Immature natural killer cell (primary cell): ENCODE measurements around the gene DHX34. TPM values are rescaled to one million over a fixed set of nuclear protein-coding genes. Genes with fewer than 3 reads are reported as not detected.
A peak's percentile ranks its signal among the peaks of the same experiment; 100 is the strongest.
"Not testable (repeated sequence)": the region's sequence is repeated elsewhere in the genome, so short reads cannot be mapped to it uniquely, and the experiment has no call there.

Source experiments
- DNase-seq, 3 donors: peaks; one replicate each; pipeline ENCODE4 v3.0.0; 2022; ENCODE audit warnings: mixed read lengths in 1 of 3
- H3K27ac Mint-ChIP-seq, 6 donors: one replicate each; pipeline ENCODE4 v1.8.0; 2020; ENCODE audit warnings: mixed read lengths in 6 of 6, mild to moderate bottlenecking in 5 of 6, inconsistent platforms in 4 of 6, moderate library complexity in 3 of 6
- H3K27me3 Mint-ChIP-seq, 3 donors: one replicate each; pipeline ENCODE4 v1.8.0; 2020 to 2021; ENCODE audit warnings: low read depth in 3 of 3, mild to moderate bottlenecking in 3 of 3, mixed read lengths in 3 of 3, moderate library complexity in 3 of 3, inconsistent platforms in 1 of 3
- H3K36me3 Mint-ChIP-seq, 3 donors: one replicate each; pipeline ENCODE4 v1.8.0; 2020; ENCODE audit warnings: mixed read lengths in 3 of 3, inconsistent platforms in 2 of 3, mild to moderate bottlenecking in 2 of 3
- H3K4me1 Mint-ChIP-seq, 2 donors: one replicate each; pipeline ENCODE4 v1.8.0; 2020; ENCODE audit warnings: inconsistent platforms in 2 of 2, mild to moderate bottlenecking in 2 of 2, mixed read lengths in 2 of 2, moderate library complexity in 1 of 2
- H3K4me3 Mint-ChIP-seq, 5 donors: one replicate each; pipeline ENCODE4 v1.8.0; 2020; ENCODE audit warnings: mild to moderate bottlenecking in 5 of 5, mixed read lengths in 5 of 5, inconsistent platforms in 3 of 5, moderate library complexity in 3 of 5
- H3K9me3 Mint-ChIP-seq, 6 donors: one replicate each; pipeline ENCODE4 v1.8.0; 2020; ENCODE audit warnings: mild to moderate bottlenecking in 6 of 6, mixed read lengths in 6 of 6, inconsistent platforms in 4 of 6, moderate library complexity in 3 of 6
- polyA plus RNA-seq, 3 donors: library from polyadenylated mRNA; unstranded; fragments of 300-500 nt; fragmentation: Illumina TruSeq; gene quantifications; one replicate each; pipeline ENCODE4 v1.2.3, GENCODE V29; 2021

Gene DHX34, protein sequence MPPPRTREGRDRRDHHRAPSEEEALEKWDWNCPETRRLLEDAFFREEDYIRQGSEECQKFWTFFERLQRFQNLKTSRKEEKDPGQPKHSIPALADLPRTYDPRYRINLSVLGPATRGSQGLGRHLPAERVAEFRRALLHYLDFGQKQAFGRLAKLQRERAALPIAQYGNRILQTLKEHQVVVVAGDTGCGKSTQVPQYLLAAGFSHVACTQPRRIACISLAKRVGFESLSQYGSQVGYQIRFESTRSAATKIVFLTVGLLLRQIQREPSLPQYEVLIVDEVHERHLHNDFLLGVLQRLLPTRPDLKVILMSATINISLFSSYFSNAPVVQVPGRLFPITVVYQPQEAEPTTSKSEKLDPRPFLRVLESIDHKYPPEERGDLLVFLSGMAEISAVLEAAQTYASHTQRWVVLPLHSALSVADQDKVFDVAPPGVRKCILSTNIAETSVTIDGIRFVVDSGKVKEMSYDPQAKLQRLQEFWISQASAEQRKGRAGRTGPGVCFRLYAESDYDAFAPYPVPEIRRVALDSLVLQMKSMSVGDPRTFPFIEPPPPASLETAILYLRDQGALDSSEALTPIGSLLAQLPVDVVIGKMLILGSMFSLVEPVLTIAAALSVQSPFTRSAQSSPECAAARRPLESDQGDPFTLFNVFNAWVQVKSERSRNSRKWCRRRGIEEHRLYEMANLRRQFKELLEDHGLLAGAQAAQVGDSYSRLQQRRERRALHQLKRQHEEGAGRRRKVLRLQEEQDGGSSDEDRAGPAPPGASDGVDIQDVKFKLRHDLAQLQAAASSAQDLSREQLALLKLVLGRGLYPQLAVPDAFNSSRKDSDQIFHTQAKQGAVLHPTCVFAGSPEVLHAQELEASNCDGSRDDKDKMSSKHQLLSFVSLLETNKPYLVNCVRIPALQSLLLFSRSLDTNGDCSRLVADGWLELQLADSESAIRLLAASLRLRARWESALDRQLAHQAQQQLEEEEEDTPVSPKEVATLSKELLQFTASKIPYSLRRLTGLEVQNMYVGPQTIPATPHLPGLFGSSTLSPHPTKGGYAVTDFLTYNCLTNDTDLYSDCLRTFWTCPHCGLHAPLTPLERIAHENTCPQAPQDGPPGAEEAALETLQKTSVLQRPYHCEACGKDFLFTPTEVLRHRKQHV
- 1 to 10 TPM; 3.2 to 9.7 (median 5.2) TPM for polyA plus RNA-seq

GRCh38 chr19:47348819-47349795 is at the start of gene DHX34:
DHX34 (plus strand) TSS chr19:47349315; CDS start chr19:47353031, 3,716 bp downstream.
- peaks cover 11 to 16% (median 14%) of the 10 kb centered on the region in 3 donors for H3K27me3 Mint-ChIP-seq
- H3K9me3 Mint-ChIP-seq, result no peaks in the 10 kb centered on the region
- H3K4me3 Mint-ChIP-seq, result peak within 1 kb of the TSS; percentile 96 to 100 (median 99)
- H3K36me3 Mint-ChIP-seq, result peaks cover 0 to 11% (median 10%) of the 10 kb centered on the region in 3 donors
- H3K4me1 Mint-ChIP-seq, result peaks cover 34 to 39% of the 10 kb centered on the region in 2 donors
- peak within 1 kb of the TSS; percentile 88 to 98 (median 95) for H3K27ac Mint-ChIP-seq
- peak; percentile 99 to 100 (median 99) for DNase-seq

- H3K4me3 Mint-ChIP-seq, H3K27ac Mint-ChIP-seq, H3K9me3 Mint-ChIP-seq, H3K36me3 Mint-ChIP-seq, DNase-seq: not testable (repeated sequence)
- H3K4me1 Mint-ChIP-seq, result peaks cover 24 to 25% of the 10 kb centered on the region in 2 donors
- H3K27me3 Mint-ChIP-seq, result peaks cover 6 to 18% (median 13%) of the 10 kb centered on the region in 3 donors
These were observed 48.2 kb upstream of the DHX34 start for GRCh38 chr19:47300867-47301266.

DNA sequence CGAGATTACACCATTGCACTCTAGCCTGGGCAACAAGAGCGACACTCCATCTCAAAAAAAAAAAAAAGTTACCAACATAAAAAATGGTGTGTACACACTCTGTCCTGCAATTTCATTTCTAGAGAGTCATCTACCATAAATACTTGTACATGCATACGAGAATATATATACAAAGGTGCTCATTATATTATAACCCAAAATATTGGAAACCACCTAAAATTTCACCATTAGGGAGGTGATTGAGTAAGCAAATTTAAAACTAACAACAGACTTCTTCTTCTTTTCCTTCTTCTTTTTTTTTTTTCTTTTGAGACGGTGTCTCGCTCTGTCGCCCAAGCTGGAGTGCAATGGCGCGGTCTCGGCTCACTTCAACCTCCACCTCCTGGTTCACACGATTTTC is 46.9 kb upstream of the DHX34 start:
- Mint-ChIP-seq H3K4me3 (no peak overlapping the region), H3K27ac (no peak overlapping the region), H3K9me3 (no peaks in the 10 kb centered on the region), H3K36me3 (peaks cover 0 to 4% (median 0%) of the 10 kb centered on the region in 3 donors), H3K27me3 (peaks cover 9 to 18% (median 9%) of the 10 kb centered on the region in 3 donors), H3K4me1 (peaks cover 22 to 25% of the 10 kb centered on the region in 2 donors)
- no peak for DNase-seq

DNA sequence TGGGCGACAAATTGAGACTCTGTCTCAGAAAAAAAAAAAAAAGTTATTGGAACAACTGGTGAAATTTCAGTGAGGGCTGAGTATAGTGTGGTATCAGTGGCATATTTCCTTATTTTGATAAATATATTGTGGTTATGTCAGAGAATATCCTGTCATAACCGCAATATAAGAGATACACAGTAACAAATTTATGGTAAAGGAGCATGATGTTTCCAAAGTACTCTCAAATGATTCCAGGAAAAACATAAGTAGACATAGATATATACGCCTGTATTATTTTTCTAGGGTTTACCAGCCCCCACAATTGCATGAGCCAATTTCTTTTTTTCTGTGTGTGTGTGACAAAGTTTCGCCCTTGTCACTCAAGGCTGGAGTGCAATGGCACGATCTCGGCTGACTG is 45.1 kb upstream of the DHX34 start:
- H3K4me1 Mint-ChIP-seq, result peaks cover 22 to 25% of the 10 kb centered on the region in 2 donors
- no peak overlapping the region for H3K27ac Mint-ChIP-seq
- H3K9me3 Mint-ChIP-seq, result no peaks in the 10 kb centered on the region
- H3K36me3 Mint-ChIP-seq, result peaks cover 0 to 4% (median 0%) of the 10 kb centered on the region in 3 donors
- DNase-seq, result no peak
- H3K27me3 Mint-ChIP-seq, result peaks cover 9 to 19% (median 12%) of the 10 kb centered on the region in 3 donors
- H3K4me3 Mint-ChIP-seq, result peak overlapping the region in 1 of 5 donors; percentile 38

GRCh38 chr19:47305309-47305751 is 43.8 kb upstream of the DHX34 start:
- Mint-ChIP-seq H3K36me3 (peaks cover 0 to 4% (median 0%) of the 10 kb centered on the region in 3 donors), H3K27me3 (peaks cover 9 to 15% (median 12%) of the 10 kb centered on the region in 3 donors), H3K4me3 (peak overlapping the region in 1 of 5 donors; percentile 30), H3K27ac (no peak overlapping the region), H3K9me3 (no peaks in the 10 kb centered on the region), H3K4me1 (peaks cover 15 to 17% of the 10 kb centered on the region in 2 donors)
- peak; percentile 41 to 48 (median 47) for DNase-seq

DNA sequence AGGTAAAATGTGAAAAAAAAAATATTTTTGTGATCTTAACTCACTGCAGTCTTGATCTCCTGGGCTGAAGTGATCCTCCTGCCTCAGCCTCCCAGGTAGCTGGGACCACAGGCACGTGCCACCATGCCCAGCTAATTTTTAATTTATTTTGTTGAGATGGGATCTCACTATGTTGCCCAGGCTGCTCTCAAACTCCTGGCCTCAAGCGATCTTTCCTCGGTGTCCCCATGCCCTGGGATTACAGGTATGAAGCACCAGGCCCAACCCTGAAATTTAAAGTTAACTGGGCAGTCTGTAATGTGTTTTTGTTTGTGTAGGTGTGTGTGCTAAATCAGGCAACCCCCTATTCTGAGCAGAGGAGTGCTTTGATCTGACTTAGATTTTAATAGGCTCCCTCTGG is 42.8 kb upstream of the DHX34 start:
- Mint-ChIP-seq H3K9me3 (no peaks in the 10 kb centered on the region), H3K4me1 (peaks cover 11 to 12% of the 10 kb centered on the region in 2 donors), H3K4me3 (no peak overlapping the region), H3K27me3 (peaks cover 10 to 15% (median 14%) of the 10 kb centered on the region in 3 donors), H3K27ac (no peak overlapping the region), H3K36me3 (peaks cover 0 to 4% (median 0%) of the 10 kb centered on the region in 3 donors)
- no peak for DNase-seq

GRCh38 chr19:47309038-47309437 is 40.1 kb upstream of the DHX34 start:
- Mint-ChIP-seq H3K27me3 (peaks cover 9 to 17% (median 14%) of the 10 kb centered on the region in 3 donors), H3K4me1 (peaks cover 7 to 9% of the 10 kb centered on the region in 2 donors), H3K36me3 (peaks cover 0 to 4% (median 0%) of the 10 kb centered on the region in 3 donors), H3K27ac (no peak overlapping the region), H3K9me3 (peaks cover 0 to 1% (median 0%) of the 10 kb centered on the region in 6 donors), H3K4me3 (no peak overlapping the region)
- no peak for DNase-seq

DNA sequence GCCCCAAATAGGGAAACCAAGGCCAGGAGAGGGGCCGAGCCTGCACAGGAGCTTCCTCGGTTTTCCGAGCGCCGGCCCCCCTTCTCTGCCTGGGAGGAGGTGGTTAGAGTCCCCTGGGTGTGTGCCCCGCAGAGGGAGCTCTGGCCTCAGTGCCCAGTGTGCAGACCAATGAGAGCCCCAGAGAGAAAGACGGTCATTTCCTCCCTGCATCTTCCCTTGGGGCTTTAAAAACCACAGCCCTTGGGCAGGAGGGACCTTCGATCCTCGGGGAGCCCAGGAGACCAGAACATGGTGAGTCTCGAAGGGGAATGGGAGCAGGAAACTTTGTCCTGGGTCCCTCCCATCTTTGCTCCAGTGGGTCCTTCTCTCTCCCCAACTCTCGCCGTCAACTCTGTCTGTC is 39.5 kb upstream of the DHX34 start, which contains the start of gene C5AR1:
Gene C5AR1, plus strand, starts transcription at position 254 of the 400 bp plus-strand sequence. Its CDS starts 35 bp downstream, at position 289.
- H3K36me3 Mint-ChIP-seq, result peaks cover 0 to 4% (median 0%) of the 10 kb centered on the region in 3 donors
- no peak within 1 kb of the TSS for H3K27ac Mint-ChIP-seq
- peaks cover 9 to 17% (median 14%) of the 10 kb centered on the region in 3 donors for H3K27me3 Mint-ChIP-seq
- DNase-seq, result no peak
- peaks cover 0 to 1% (median 0%) of the 10 kb centered on the region in 6 donors for H3K9me3 Mint-ChIP-seq
- H3K4me3 Mint-ChIP-seq, result no peak within 1 kb of the TSS
- H3K4me1 Mint-ChIP-seq, result peaks cover 6% of the 10 kb centered on the region in 2 donors

GRCh38 chr19:47310323-47310722 is 38.8 kb upstream of the DHX34 start:
- DNase-seq, result no peak
- Mint-ChIP-seq H3K27ac (no peak overlapping the region), H3K4me3 (no peak overlapping the region), H3K36me3 (peaks cover 0 to 4% (median 0%) of the 10 kb centered on the region in 3 donors), H3K9me3 (peaks cover 0 to 1% (median 0%) of the 10 kb centered on the region in 6 donors), H3K27me3 (peaks cover 9 to 17% (median 11%) of the 10 kb centered on the region in 3 donors), H3K4me1 (peaks cover 2% of the 10 kb centered on the region in 2 donors)

DNA sequence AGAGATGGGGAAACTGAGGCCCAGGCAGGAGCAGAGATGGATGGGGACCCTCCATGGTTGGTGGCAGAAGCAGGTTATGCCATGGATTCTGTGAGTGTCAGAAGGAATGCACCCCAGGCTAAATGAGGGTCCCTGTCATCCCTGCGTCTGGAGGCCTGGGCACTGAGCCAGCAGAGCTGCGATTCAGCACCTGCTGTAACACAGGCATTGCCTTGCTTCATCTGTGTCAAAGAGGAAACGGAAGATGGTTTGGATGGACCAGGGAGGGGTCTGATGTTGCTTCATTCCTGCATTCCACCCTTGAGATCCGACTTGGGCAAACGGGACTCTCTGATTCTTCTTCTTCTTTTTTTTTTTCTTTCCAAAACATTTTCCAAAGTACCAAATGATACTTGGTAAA is 38.3 kb upstream of the DHX34 start:
- no peak for DNase-seq
- Mint-ChIP-seq H3K27me3 (peaks cover 8 to 15% (median 9%) of the 10 kb centered on the region in 3 donors), H3K4me3 (no peak overlapping the region), H3K9me3 (peaks cover 0 to 1% (median 0%) of the 10 kb centered on the region in 6 donors), H3K36me3 (peaks cover 0 to 4% (median 0%) of the 10 kb centered on the region in 3 donors), H3K4me1 (no peaks in the 10 kb centered on the region), H3K27ac (no peak overlapping the region)

GRCh38 chr19:47312366-47313006 is 36.6 kb upstream of the DHX34 start:
- Mint-ChIP-seq H3K4me1 (no peaks in the 10 kb centered on the region), H3K4me3 (no peak overlapping the region), H3K27me3 (peaks cover 5 to 19% (median 6%) of the 10 kb centered on the region in 3 donors)

More at GRCh38 chr19:47312366-47313006, 36.6 kb upstream of the DHX34 start:
- peaks cover 0 to 1% (median 0%) of the 10 kb centered on the region in 6 donors for H3K9me3 Mint-ChIP-seq
- no peak for DNase-seq
- H3K36me3 Mint-ChIP-seq, result no peaks in the 10 kb centered on the region
- H3K27ac Mint-ChIP-seq, result no peak overlapping the region
